ENCODE results near the gene NF2. TPM values are rescaled to one million over a fixed set of nuclear protein-coding genes. Genes with fewer than 3 reads are reported as not detected.
A peak's percentile ranks its signal among the peaks of the same experiment; 100 is the strongest.

NF2 gene
- total and polyA plus RNA-seq, 9 donors, result 16.9 to 30.1 (median 19.8) TPM

DNA sequence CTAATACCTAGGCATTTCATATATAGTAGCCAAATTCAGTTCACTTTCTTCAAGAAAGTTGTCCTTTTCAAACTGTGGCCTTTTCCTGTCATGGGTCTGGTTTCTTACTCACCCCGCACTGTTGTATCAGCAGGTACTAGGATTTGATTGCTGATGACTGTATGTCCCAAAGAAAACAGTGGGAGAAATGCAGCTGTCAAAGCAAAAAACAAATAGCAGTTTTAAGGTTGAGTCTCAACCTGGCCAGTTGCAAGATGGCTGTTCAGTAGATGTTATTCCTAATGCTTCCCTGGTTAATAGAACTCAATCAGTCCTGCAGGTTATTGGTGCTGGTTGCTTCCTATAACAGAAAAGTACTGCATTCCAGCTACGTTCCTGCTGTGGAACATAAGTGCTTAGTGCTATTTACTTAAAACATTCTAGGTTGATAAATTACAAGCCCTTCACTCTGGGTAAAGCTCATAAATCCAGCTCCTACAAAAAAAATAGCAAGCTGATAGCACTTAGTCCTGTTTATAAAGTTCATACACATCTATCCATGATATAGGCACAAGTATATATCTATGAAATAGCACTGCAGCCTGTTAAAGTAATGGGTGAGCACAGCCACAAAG lies 26.6 kb downstream of the NF2 start:
- 100% methylated on average over 1 of the region's 2 CpGs for WGBS (ENCODE audit: insufficient coverage)
- no peaks in the 10 kb centered on the region for H3K27me3 ChIP-seq (ENCODE audit: control insufficient read depth, insufficient read depth, low read length)
- peaks cover 2% of the 10 kb centered on the region for H3K4me1 ChIP-seq (ENCODE audit: control insufficient read depth, insufficient read depth, low read length)
- H3K36me3 ChIP-seq (ENCODE audit: control insufficient read depth, insufficient read depth, low read length), result peaks cover 2% of the 10 kb centered on the region
- H3K9me3 ChIP-seq (replicated peaks; ENCODE audit: control insufficient read depth, low read depth, low read length), result no peaks in the 10 kb centered on the region
- no peak for DNase-seq
- H3K27ac ChIP-seq (ENCODE audit: low read length), result no peak overlapping the region
- H3K4me3 ChIP-seq (ENCODE audit: low read length), result no peak overlapping the region

DNA sequence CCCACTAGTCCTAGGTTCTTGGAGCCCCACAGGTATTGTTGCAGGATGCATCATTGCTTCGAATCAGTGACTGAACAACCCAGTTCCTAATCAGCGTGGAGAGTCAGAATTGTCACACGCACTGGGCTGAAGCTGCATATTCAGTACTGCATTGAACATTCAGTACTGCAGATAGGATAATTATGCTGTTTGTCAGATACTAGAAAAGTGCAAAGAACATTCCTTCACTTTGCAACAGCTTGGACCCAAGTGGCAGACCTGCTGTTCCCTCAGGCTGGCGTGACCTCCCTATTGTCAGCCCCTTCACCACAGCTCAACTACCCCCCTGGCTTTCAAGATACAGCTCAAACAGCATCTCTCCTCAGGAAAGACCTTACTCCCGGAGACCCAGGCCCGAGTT lies 27.6 kb downstream of the NF2 start:
- H3K4me1 ChIP-seq (ENCODE audit: control insufficient read depth, insufficient read depth, low read length), result peaks cover 2% of the 10 kb centered on the region
- 82% methylated on average over 4 of the region's 6 CpGs for WGBS (ENCODE audit: insufficient coverage)
- no peak for DNase-seq
- no peak overlapping the region for H3K27ac ChIP-seq (ENCODE audit: low read length)
- peaks cover 2% of the 10 kb centered on the region for H3K36me3 ChIP-seq (ENCODE audit: control insufficient read depth, insufficient read depth, low read length)
- no peaks in the 10 kb centered on the region for H3K27me3 ChIP-seq (ENCODE audit: control insufficient read depth, insufficient read depth, low read length)
- no peak overlapping the region for H3K4me3 ChIP-seq (ENCODE audit: low read length)
- no peaks in the 10 kb centered on the region for H3K9me3 ChIP-seq (replicated peaks; ENCODE audit: control insufficient read depth, low read depth, low read length)

DNA sequence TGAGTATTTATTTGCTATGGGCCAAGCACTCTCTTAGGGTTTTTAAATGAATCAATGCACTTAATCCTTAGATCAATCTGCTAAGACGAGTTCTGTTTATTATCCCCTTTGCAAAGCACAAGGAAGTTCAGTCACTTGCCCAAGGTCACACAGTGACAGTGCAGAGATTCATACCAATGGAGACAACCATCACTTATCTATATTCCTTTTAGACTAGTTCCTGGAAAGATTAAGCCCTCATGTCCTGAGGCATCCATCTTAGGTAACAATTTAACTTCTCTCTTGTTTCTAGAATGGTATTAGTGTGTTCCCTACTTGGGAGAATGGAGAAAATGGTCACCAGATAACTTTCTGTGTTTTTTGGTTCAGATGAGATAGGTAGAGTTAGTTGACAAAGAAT lies 28.3 kb downstream of the NF2 start:
- Histone ChIP-seq H3K27me3 (ENCODE audit: control insufficient read depth, insufficient read depth, low read length) (no peaks in the 10 kb centered on the region), H3K36me3 (ENCODE audit: control insufficient read depth, insufficient read depth, low read length) (peaks cover 2% of the 10 kb centered on the region), H3K4me3 (ENCODE audit: low read length) (no peak overlapping the region), H3K27ac (ENCODE audit: low read length) (no peak overlapping the region), H3K9me3 (replicated peaks; ENCODE audit: control insufficient read depth, low read depth, low read length) (no peaks in the 10 kb centered on the region), H3K4me1 (ENCODE audit: control insufficient read depth, insufficient read depth, low read length) (peaks cover 2% of the 10 kb centered on the region)
- 86% methylated on average over 1 of the region's 1 CpG for WGBS (ENCODE audit: insufficient coverage)
- no peak for DNase-seq

GRCh38 chr22:29632672-29633071 lies 29.2 kb downstream of the NF2 start:
- H3K36me3 ChIP-seq (ENCODE audit: control insufficient read depth, insufficient read depth, low read length), result peaks cover 2% of the 10 kb centered on the region
- no peak for DNase-seq
- H3K27me3 ChIP-seq (ENCODE audit: control insufficient read depth, insufficient read depth, low read length), result no peaks in the 10 kb centered on the region
- WGBS (ENCODE audit: insufficient coverage), result 80% methylated on average over 1 of the region's 5 CpGs
- no peak overlapping the region for H3K27ac ChIP-seq (ENCODE audit: low read length)
- no peak overlapping the region for H3K4me3 ChIP-seq (ENCODE audit: low read length)
- H3K4me1 ChIP-seq (ENCODE audit: control insufficient read depth, insufficient read depth, low read length), result no peaks in the 10 kb centered on the region
- H3K9me3 ChIP-seq (replicated peaks; ENCODE audit: control insufficient read depth, low read depth, low read length), result no peaks in the 10 kb centered on the region

GRCh38 chr22:29633514-29634312 lies 30.3 kb downstream of the NF2 start:
- Histone ChIP-seq H3K4me3 (ENCODE audit: low read length) (no peak overlapping the region), H3K27me3 (ENCODE audit: control insufficient read depth, insufficient read depth, low read length) (no peaks in the 10 kb centered on the region), H3K4me1 (ENCODE audit: control insufficient read depth, insufficient read depth, low read length) (no peaks in the 10 kb centered on the region), H3K9me3 (replicated peaks; ENCODE audit: control insufficient read depth, low read depth, low read length) (no peaks in the 10 kb centered on the region), H3K36me3 (ENCODE audit: control insufficient read depth, insufficient read depth, low read length) (peaks cover 7% of the 10 kb centered on the region), H3K27ac (ENCODE audit: low read length) (no peak overlapping the region)
- WGBS (ENCODE audit: insufficient coverage), result 58% methylated on average over 3 of the region's 6 CpGs
- DNase-seq, result no peak

GRCh38 chr22:29634847-29635246 lies 31.4 kb downstream of the NF2 start:
- 100% methylated on average over 1 of the region's 2 CpGs for WGBS (ENCODE audit: insufficient coverage)
- Histone ChIP-seq H3K27ac (ENCODE audit: low read length) (no peak overlapping the region), H3K9me3 (replicated peaks; ENCODE audit: control insufficient read depth, low read depth, low read length) (no peaks in the 10 kb centered on the region), H3K4me3 (ENCODE audit: low read length) (no peak overlapping the region), H3K36me3 (ENCODE audit: control insufficient read depth, insufficient read depth, low read length) (peaks cover 14% of the 10 kb centered on the region), H3K4me1 (ENCODE audit: control insufficient read depth, insufficient read depth, low read length) (no peaks in the 10 kb centered on the region), H3K27me3 (ENCODE audit: control insufficient read depth, insufficient read depth, low read length) (no peaks in the 10 kb centered on the region)
- DNase-seq, result no peak

DNA sequence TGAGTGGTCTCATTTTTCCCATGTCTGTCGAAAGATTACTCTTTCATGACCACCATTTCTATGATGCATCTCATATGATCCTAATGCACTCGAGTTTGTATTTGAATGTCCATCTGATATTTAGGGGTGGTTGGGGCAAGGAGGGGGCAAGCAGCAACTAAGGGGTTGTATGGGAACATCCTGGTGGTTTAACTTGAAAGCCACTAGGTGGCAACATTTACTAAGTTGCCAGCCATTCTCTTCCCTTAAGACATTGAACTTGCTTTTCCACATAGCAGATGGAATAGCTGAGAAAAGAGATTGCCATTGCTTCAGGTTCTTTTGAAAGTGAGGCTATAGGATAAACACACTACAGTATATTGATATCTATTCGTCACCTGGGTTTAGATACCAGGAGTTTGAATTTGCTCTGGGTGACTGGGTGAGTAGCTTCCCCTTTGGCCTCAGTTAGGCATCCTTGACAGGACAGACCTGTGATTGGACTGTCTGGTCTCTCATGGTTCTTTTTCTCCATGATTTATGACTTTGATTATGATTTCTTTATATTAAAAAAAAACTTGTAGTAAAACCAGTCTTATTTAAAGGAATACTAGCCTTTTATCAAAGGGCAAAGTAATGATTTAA lies 32.4 kb downstream of the NF2 start:
- peak; percentile 59 for DNase-seq
- no peak overlapping the region for H3K27ac ChIP-seq (ENCODE audit: low read length)
- H3K4me1 ChIP-seq (ENCODE audit: control insufficient read depth, insufficient read depth, low read length), result no peaks in the 10 kb centered on the region
- no peaks in the 10 kb centered on the region for H3K9me3 ChIP-seq (replicated peaks; ENCODE audit: control insufficient read depth, low read depth, low read length)
- WGBS (ENCODE audit: insufficient coverage), result no CpG with 5 or more reads among the region's 3 CpGs
- H3K4me3 ChIP-seq (ENCODE audit: low read length), result no peak overlapping the region
- H3K27me3 ChIP-seq (ENCODE audit: control insufficient read depth, insufficient read depth, low read length), result no peaks in the 10 kb centered on the region
- H3K36me3 ChIP-seq (ENCODE audit: control insufficient read depth, insufficient read depth, low read length), result peaks cover 15% of the 10 kb centered on the region

- H3K36me3 ChIP-seq (ENCODE audit: control insufficient read depth, insufficient read depth, low read length), result peaks cover 15% of the 10 kb centered on the region
- no peaks in the 10 kb centered on the region for H3K9me3 ChIP-seq (replicated peaks; ENCODE audit: control insufficient read depth, low read depth, low read length)
- no peaks in the 10 kb centered on the region for H3K27me3 ChIP-seq (ENCODE audit: control insufficient read depth, insufficient read depth, low read length)
- no peak overlapping the region for H3K4me3 ChIP-seq (ENCODE audit: low read length)
- H3K27ac ChIP-seq (ENCODE audit: low read length), result no peak overlapping the region
- DNase-seq, result no peak
- no peaks in the 10 kb centered on the region for H3K4me1 ChIP-seq (ENCODE audit: control insufficient read depth, insufficient read depth, low read length)
- 80% methylated on average over 5 of the region's 7 CpGs for WGBS (ENCODE audit: insufficient coverage)
Measured at GRCh38 chr22:29636751-29637150, 33.3 kb downstream of the NF2 start.

GRCh38 chr22:29637181-29637580 lies 33.7 kb downstream of the NF2 start:
- 67% methylated on average over 1 of the region's 1 CpG for WGBS (ENCODE audit: insufficient coverage)
- no peak overlapping the region for H3K27ac ChIP-seq (ENCODE audit: low read length)
- H3K36me3 ChIP-seq (ENCODE audit: control insufficient read depth, insufficient read depth, low read length), result peaks cover 15% of the 10 kb centered on the region
- H3K4me1 ChIP-seq (ENCODE audit: control insufficient read depth, insufficient read depth, low read length), result no peaks in the 10 kb centered on the region
- H3K9me3 ChIP-seq (replicated peaks; ENCODE audit: control insufficient read depth, low read depth, low read length), result no peaks in the 10 kb centered on the region
- no peak for DNase-seq
- H3K4me3 ChIP-seq (ENCODE audit: low read length), result no peak overlapping the region
- H3K27me3 ChIP-seq (ENCODE audit: control insufficient read depth, insufficient read depth, low read length), result no peaks in the 10 kb centered on the region

DNA sequence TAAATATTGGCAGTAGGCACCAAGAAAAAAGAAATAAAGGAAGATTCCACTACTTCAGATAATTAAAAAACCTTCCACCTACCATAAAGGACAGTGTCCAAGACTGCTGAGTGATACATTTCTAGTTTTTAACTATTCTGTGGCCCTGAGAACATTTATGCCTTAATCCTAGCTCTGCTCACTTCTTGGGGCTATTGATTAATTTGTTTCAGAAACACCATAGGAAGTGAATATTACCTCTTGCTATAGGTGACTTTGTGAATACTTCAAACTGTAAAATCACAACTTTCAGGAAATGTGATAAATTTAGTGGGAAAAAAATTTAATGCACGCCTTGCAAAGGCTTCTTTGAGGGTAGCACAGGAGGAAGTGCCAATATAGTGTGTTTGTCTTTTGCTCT lies 35.2 kb downstream of the NF2 start:
- Histone ChIP-seq H3K27ac (ENCODE audit: low read length) (no peak overlapping the region), H3K4me1 (ENCODE audit: control insufficient read depth, insufficient read depth, low read length) (no peaks in the 10 kb centered on the region), H3K4me3 (ENCODE audit: low read length) (no peak overlapping the region), H3K9me3 (replicated peaks; ENCODE audit: control insufficient read depth, low read depth, low read length) (no peaks in the 10 kb centered on the region), H3K27me3 (ENCODE audit: control insufficient read depth, insufficient read depth, low read length) (no peaks in the 10 kb centered on the region), H3K36me3 (ENCODE audit: control insufficient read depth, insufficient read depth, low read length) (peaks cover 23% of the 10 kb centered on the region)
- no CpG with 5 or more reads among the region's 1 CpG for WGBS (ENCODE audit: insufficient coverage)
- no peak for DNase-seq

Data from muscle of leg (tissue), 11 donors.